Prostate gland (tissue), 2 donors: ENCODE measurements around the gene CDX1. TPM values are rescaled to one million over a fixed set of nuclear protein-coding genes. Genes with fewer than 3 reads are reported as not detected.

Experiments
- DNase-seq: peaks from one replicate; pipeline ENCODE4 v3.0.0-alpha.2; 2019; ENCODE audit warnings: low spot score
- H3K27ac ChIP-seq, 2 donors: fragments of 200-600 bp; sonication (generic); 2 replicates each; pipeline ENCODE4 v1.5.1; 2017 to 2019
- H3K27me3 ChIP-seq: fragments of 200-600 bp; sonication (generic); replicated peaks from 2 replicates; pipeline ENCODE4 v1.5.1; 2019; ENCODE audit not compliant: insufficient read depth
- H3K36me3 ChIP-seq, 2 donors: fragments of 200-600 bp; sonication (generic); 1 replicate in 1 of 2; 2 replicates in 1 of 2; pipeline versions ENCODE4 v1.5.1 to v1.8.1; 2017 to 2019
- H3K4me1 ChIP-seq: fragments of 200-600 bp; sonication (generic); replicated peaks from 2 replicates; pipeline ENCODE4 v1.5.1; 2019
- H3K4me3 ChIP-seq, 2 donors: fragments of 200-600 bp; sonication (generic); 2 replicates each; pipeline ENCODE4 v1.5.1; 2017 to 2019
- H3K9me3 ChIP-seq: fragments of 200-600 bp; sonication (generic); 2 replicates; pipeline ENCODE4 v1.5.1; 2017
- CTCF ChIP-seq, 4 experiments: fragments of 200-600 bp in 2 of 4; fragments of 450-650 bp in 2 of 4; sonication (generic) in 2 of 4; IDR thresholded peaks; 1 replicate in 3 of 4; 2 replicates in 1 of 4; pipeline ENCODE4 v1.5.1; 2016 to 2019; ENCODE audit warnings: antibody characterized with exemption in 4 of 4, mild to moderate bottlenecking in 2 of 4, moderate library complexity in 2 of 4
- POLR2A ChIP-seq: fragments of 450-650 bp; IDR thresholded peaks from one replicate; pipeline ENCODE4 v1.6.1; 2016; ENCODE audit warnings: antibody characterized with exemption, mild to moderate bottlenecking
- POLR2AphosphoS5 ChIP-seq: sonication (generic); formaldehyde crosslinking; IDR thresholded peaks from one replicate; pipeline ENCODE4 v1.6.1; 2017; ENCODE audit warnings: antibody characterized with exemption
- WGBS: methylation state at CpG from one replicate; pipeline ENCODE4 v1.1.5; 2018; 5-methylcytosine and 5-hydroxymethylcytosine counted together
- intact Hi-C: fragments of 100-400 bp; cut with DNase I; formaldehyde crosslinking; loops from one replicate; pipeline ENCODE4 v1.14.2; 2022
- total RNA-seq, 2 donors: library from RNA; depleted of rRNA; stranded (reverse); fragments of >200 nt; gene quantifications; one replicate each; pipeline ENCODE4 v1.1.0, GENCODE V29; 2016

CDX1 gene
- total RNA-seq, 2 donors from 2014 or later = 3.2 TPM; not detected in 1

GRCh38 chr5:150223474-150223873, 56.9 kb downstream of the CDX1 start:
- no peak for DNase-seq
- WGBS = 91% methylated on average over 7 of the region's 7 CpGs
- Histone ChIP-seq H3K9me3 (no peaks in the 10 kb centered on the region), H3K27me3 (no peaks in the 10 kb centered on the region), H3K27ac (no peak overlapping the region), H3K4me1 (no peaks in the 10 kb centered on the region), H3K4me3 (no peak overlapping the region), H3K36me3 (no peaks in the 10 kb centered on the region)
- TF ChIP-seq POLR2A (no peak), CTCF (IDR thresholded peaks at IDR 0.05) (no peak), POLR2AphosphoS5 (no peak)
- intact Hi-C loops = loop anchor here (10.0 kb wide), 1 partner anchor 389 kb away; no protein-coding TSS in a partner anchor

- intact Hi-C loops = loop anchor here (10.0 kb wide), 1 partner anchor 390 kb away; no protein-coding TSS in a partner anchor
- TF ChIP-seq POLR2AphosphoS5 (no peak), CTCF (IDR thresholded peaks at IDR 0.05) (no peak), POLR2A (no peak)
- Histone ChIP-seq H3K27ac (no peak overlapping the region), H3K4me1 (no peaks in the 10 kb centered on the region), H3K9me3 (no peaks in the 10 kb centered on the region), H3K27me3 (no peaks in the 10 kb centered on the region), H3K4me3 (no peak overlapping the region), H3K36me3 (no peaks in the 10 kb centered on the region)
- DNase-seq = no peak
- WGBS = 69% methylated on average over 8 of the region's 8 CpGs
These were observed 58.0 kb downstream of the CDX1 start for GRCh38 chr5:150224483-150225027.

GRCh38 chr5:150227036-150227435, 60.5 kb downstream of the CDX1 start:
- H3K9me3 ChIP-seq = no peaks in the 10 kb centered on the region
- DNase-seq = no peak
- 91% methylated on average over 5 of the region's 5 CpGs for WGBS
- no peak overlapping the region for H3K27ac ChIP-seq
- no peaks in the 10 kb centered on the region for H3K4me1 ChIP-seq
- H3K27me3 ChIP-seq = no peaks in the 10 kb centered on the region
- intact Hi-C loops = loop anchor here (10.0 kb wide), 1 partner anchor 392 kb away; no protein-coding TSS in a partner anchor
- H3K36me3 ChIP-seq = no peaks in the 10 kb centered on the region
- TF ChIP-seq POLR2AphosphoS5 (no peak), CTCF (IDR thresholded peaks at IDR 0.05) (no peak), POLR2A (no peak)
- no peak overlapping the region for H3K4me3 ChIP-seq

- WGBS = 82% methylated on average over 11 of the region's 11 CpGs
- Histone ChIP-seq H3K4me1 (no peaks in the 10 kb centered on the region), H3K27ac (no peak overlapping the region), H3K9me3 (no peaks in the 10 kb centered on the region), H3K27me3 (no peaks in the 10 kb centered on the region), H3K36me3 (no peaks in the 10 kb centered on the region), H3K4me3 (no peak overlapping the region)
- intact Hi-C loops = loop anchor here (10.0 kb wide), 1 partner anchor 393 kb away; no protein-coding TSS in a partner anchor
- TF ChIP-seq POLR2A (no peak), CTCF (IDR thresholded peaks at IDR 0.05) (no peak), POLR2AphosphoS5 (no peak)
- DNase-seq = no peak
These were observed 61.2 kb downstream of the CDX1 start for GRCh38 chr5:150227606-150228273.

GRCh38 chr5:150229571-150229970, 63.0 kb downstream of the CDX1 start:
- WGBS = 65% methylated on average over 3 of the region's 3 CpGs
- intact Hi-C loops = loop anchor here (10.0 kb wide), 1 partner anchor 395 kb away; no protein-coding TSS in a partner anchor

More at GRCh38 chr5:150229571-150229970, 63.0 kb downstream of the CDX1 start:
- no peak for DNase-seq
- no peak for TF ChIP-seq POLR2AphosphoS5
- Histone ChIP-seq H3K27me3 (no peaks in the 10 kb centered on the region), H3K4me1 (no peaks in the 10 kb centered on the region), H3K9me3 (no peaks in the 10 kb centered on the region), H3K4me3 (no peak overlapping the region), H3K36me3 (no peaks in the 10 kb centered on the region), H3K27ac (no peak overlapping the region)
